Measurements from ENCODE around the gene EIF4A3. TPM values are rescaled to one million over a fixed set of nuclear protein-coding genes. Genes with fewer than 3 reads are reported as not detected.

EIF4A3 gene
- total RNA-seq, 4 donors from 2014 or later = 29.7 to 500 (median 79.1) TPM

- no peak overlapping the region for H3K27ac ChIP-seq
- no peaks in the 10 kb centered on the region for H3K27me3 ChIP-seq
- H3K4me3 ChIP-seq = no peak overlapping the region
- H3K36me3 ChIP-seq = no peaks in the 10 kb centered on the region
- TF ChIP-seq, protein P1, sequence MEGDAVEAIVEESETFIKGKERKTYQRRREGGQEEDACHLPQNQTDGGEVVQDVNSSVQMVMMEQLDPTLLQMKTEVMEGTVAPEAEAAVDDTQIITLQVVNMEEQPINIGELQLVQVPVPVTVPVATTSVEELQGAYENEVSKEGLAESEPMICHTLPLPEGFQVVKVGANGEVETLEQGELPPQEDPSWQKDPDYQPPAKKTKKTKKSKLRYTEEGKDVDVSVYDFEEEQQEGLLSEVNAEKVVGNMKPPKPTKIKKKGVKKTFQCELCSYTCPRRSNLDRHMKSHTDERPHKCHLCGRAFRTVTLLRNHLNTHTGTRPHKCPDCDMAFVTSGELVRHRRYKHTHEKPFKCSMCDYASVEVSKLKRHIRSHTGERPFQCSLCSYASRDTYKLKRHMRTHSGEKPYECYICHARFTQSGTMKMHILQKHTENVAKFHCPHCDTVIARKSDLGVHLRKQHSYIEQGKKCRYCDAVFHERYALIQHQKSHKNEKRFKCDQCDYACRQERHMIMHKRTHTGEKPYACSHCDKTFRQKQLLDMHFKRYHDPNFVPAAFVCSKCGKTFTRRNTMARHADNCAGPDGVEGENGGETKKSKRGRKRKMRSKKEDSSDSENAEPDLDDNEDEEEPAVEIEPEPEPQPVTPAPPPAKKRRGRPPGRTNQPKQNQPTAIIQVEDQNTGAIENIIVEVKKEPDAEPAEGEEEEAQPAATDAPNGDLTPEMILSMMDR (IDR thresholded peaks at IDR 0.05) = no peak
- TF ChIP-seq POLR2A (IDR thresholded peaks at IDR 0.05) = no peak
- intact Hi-C loops (cut with DNase I; ENCODE audit: low total_unique reads) = no loop called here
- H3K9me3 ChIP-seq = no peaks in the 10 kb centered on the region
- H3K4me1 ChIP-seq = no peaks in the 10 kb centered on the region
- no peak for DNase-seq
These were observed 21.4 kb upstream of the EIF4A3 start for GRCh38 chr17:80168371-80168770.

- Histone ChIP-seq H3K36me3 (no peaks in the 10 kb centered on the region), H3K27me3 (no peaks in the 10 kb centered on the region), H3K4me1 (no peaks in the 10 kb centered on the region), H3K4me3 (no peak overlapping the region), H3K27ac (no peak overlapping the region), H3K9me3 (no peaks in the 10 kb centered on the region)
- no peak for DNase-seq
- TF ChIP-seq, protein P1 (IDR thresholded peaks at IDR 0.05) = no peak
- TF ChIP-seq POLR2A (IDR thresholded peaks at IDR 0.05) = no peak
- intact Hi-C loops (cut with DNase I; ENCODE audit: low total_unique reads) = no loop called here
These were observed 19.5 kb upstream of the EIF4A3 start for GRCh38 chr17:80166446-80166845.

- DNase-seq = no peak
- TF ChIP-seq, protein P1 (IDR thresholded peaks at IDR 0.05) = no peak
- no peak for TF ChIP-seq POLR2A (IDR thresholded peaks at IDR 0.05)
- H3K9me3 ChIP-seq = no peaks in the 10 kb centered on the region
- H3K27ac ChIP-seq = no peak overlapping the region
- intact Hi-C loops (cut with DNase I; ENCODE audit: low total_unique reads) = no loop called here
- H3K4me1 ChIP-seq = no peaks in the 10 kb centered on the region
- no peak overlapping the region for H3K4me3 ChIP-seq
- no peaks in the 10 kb centered on the region for H3K27me3 ChIP-seq
- H3K36me3 ChIP-seq = no peaks in the 10 kb centered on the region
These were observed 17.3 kb upstream of the EIF4A3 start for GRCh38 chr17:80164185-80164584.

GRCh38 chr17:80163336-80163735 lies 16.4 kb upstream of the EIF4A3 start:
- intact Hi-C loops (cut with DNase I; ENCODE audit: low total_unique reads) = no loop called here
- Histone ChIP-seq H3K27me3 (no peaks in the 10 kb centered on the region), H3K4me1 (no peaks in the 10 kb centered on the region), H3K9me3 (no peaks in the 10 kb centered on the region), H3K36me3 (no peaks in the 10 kb centered on the region), H3K4me3 (no peak overlapping the region), H3K27ac (no peak overlapping the region)
- no peak for DNase-seq
- no peak for TF ChIP-seq POLR2A (IDR thresholded peaks at IDR 0.05)
- TF ChIP-seq, protein P1 (IDR thresholded peaks at IDR 0.05) = no peak

- no peaks in the 10 kb centered on the region for H3K36me3 ChIP-seq
- intact Hi-C loops (cut with DNase I; ENCODE audit: low total_unique reads) = no loop called here
- H3K9me3 ChIP-seq = no peaks in the 10 kb centered on the region
- H3K4me3 ChIP-seq = no peak overlapping the region
- TF ChIP-seq POLR2A (IDR thresholded peaks at IDR 0.05) = no peak
- TF ChIP-seq, protein P1 (IDR thresholded peaks at IDR 0.05) = no peak
- no peaks in the 10 kb centered on the region for H3K27me3 ChIP-seq
- H3K27ac ChIP-seq = no peak overlapping the region
- no peaks in the 10 kb centered on the region for H3K4me1 ChIP-seq
- no peak for DNase-seq
These were observed 13.6 kb upstream of the EIF4A3 start for GRCh38 chr17:80160536-80160935.
